ENCODE measurements around the gene PROX1.

Gene PROX1

GRCh38 chr1:213999732-214000131, 12.0 kb downstream of the PROX1 start:
- no peaks in the 10 kb centered on the region for H3K36me3 Mint-ChIP-seq (ENCODE audit: low read depth)
- no peak overlapping the region for H3K27ac Mint-ChIP-seq
- peaks cover 9% of the 10 kb centered on the region for H3K27me3 Mint-ChIP-seq
- no peaks in the 10 kb centered on the region for H3K4me1 Mint-ChIP-seq
- no peak overlapping the region for H3K4me3 Mint-ChIP-seq
- ATAC-seq (no peak), DNase-seq (no peak)
- no peaks in the 10 kb centered on the region for H3K9me3 Mint-ChIP-seq

GRCh38 chr1:214002060-214002459, 14.3 kb downstream of the PROX1 start:
- Mint-ChIP-seq H3K4me1 (no peaks in the 10 kb centered on the region), H3K27me3 (peaks cover 1% of the 10 kb centered on the region), H3K36me3 (ENCODE audit: low read depth) (no peaks in the 10 kb centered on the region), H3K27ac (no peak overlapping the region), H3K4me3 (no peak overlapping the region), H3K9me3 (no peaks in the 10 kb centered on the region)
- DNase-seq (no peak), ATAC-seq (no peak)

GRCh38 chr1:214002472-214002871, 14.7 kb downstream of the PROX1 start:
- Mint-ChIP-seq H3K4me3 (no peak overlapping the region), H3K9me3 (no peaks in the 10 kb centered on the region), H3K27me3 (peaks cover 1% of the 10 kb centered on the region), H3K27ac (no peak overlapping the region), H3K4me1 (no peaks in the 10 kb centered on the region), H3K36me3 (ENCODE audit: low read depth) (no peaks in the 10 kb centered on the region)
- no peak for DNase-seq
- ATAC-seq = no peak

- H3K27me3 Mint-ChIP-seq = peaks cover 1% of the 10 kb centered on the region
- H3K9me3 Mint-ChIP-seq = no peaks in the 10 kb centered on the region
- ATAC-seq (no peak), DNase-seq (no peak)
- H3K36me3 Mint-ChIP-seq (ENCODE audit: low read depth) = no peaks in the 10 kb centered on the region
- no peak overlapping the region for H3K27ac Mint-ChIP-seq
- no peaks in the 10 kb centered on the region for H3K4me1 Mint-ChIP-seq
- H3K4me3 Mint-ChIP-seq = no peak overlapping the region
Measured at GRCh38 chr1:214003233-214003632, 15.5 kb downstream of the PROX1 start.

- DNase-seq (no peak), ATAC-seq (no peak)
- H3K4me3 Mint-ChIP-seq = no peak overlapping the region
- no peak overlapping the region for H3K27ac Mint-ChIP-seq
- no peaks in the 10 kb centered on the region for H3K36me3 Mint-ChIP-seq (ENCODE audit: low read depth)
- H3K27me3 Mint-ChIP-seq = peaks cover 1% of the 10 kb centered on the region
- H3K4me1 Mint-ChIP-seq = no peaks in the 10 kb centered on the region
- no peaks in the 10 kb centered on the region for H3K9me3 Mint-ChIP-seq
Measured at GRCh38 chr1:214004014-214004413, 16.2 kb downstream of the PROX1 start.

GRCh38 chr1:214004795-214005194, 17.0 kb downstream of the PROX1 start:
- ATAC-seq (no peak), DNase-seq (no peak)
- Mint-ChIP-seq H3K4me1 (no peaks in the 10 kb centered on the region), H3K9me3 (no peaks in the 10 kb centered on the region), H3K27me3 (peaks cover 1% of the 10 kb centered on the region), H3K36me3 (ENCODE audit: low read depth) (no peaks in the 10 kb centered on the region), H3K27ac (no peak overlapping the region), H3K4me3 (no peak overlapping the region)

- ATAC-seq (no peak), DNase-seq (no peak)
- Mint-ChIP-seq H3K27ac (no peak overlapping the region), H3K4me1 (no peaks in the 10 kb centered on the region), H3K4me3 (no peak overlapping the region), H3K9me3 (no peaks in the 10 kb centered on the region), H3K27me3 (peaks cover 1% of the 10 kb centered on the region), H3K36me3 (ENCODE audit: low read depth) (no peaks in the 10 kb centered on the region)
Measured at GRCh38 chr1:214005708-214006107, 17.9 kb downstream of the PROX1 start.

- no peaks in the 10 kb centered on the region for H3K36me3 Mint-ChIP-seq (ENCODE audit: low read depth)
- ATAC-seq (no peak), DNase-seq (no peak)
- H3K27me3 Mint-ChIP-seq = peaks cover 1% of the 10 kb centered on the region
- H3K27ac Mint-ChIP-seq = no peak overlapping the region
- H3K4me3 Mint-ChIP-seq = no peak overlapping the region
- no peaks in the 10 kb centered on the region for H3K4me1 Mint-ChIP-seq
- H3K9me3 Mint-ChIP-seq = no peaks in the 10 kb centered on the region
Measured at GRCh38 chr1:214006845-214007244, 19.1 kb downstream of the PROX1 start.

- H3K27ac Mint-ChIP-seq = no peak overlapping the region
- ATAC-seq (no peak), DNase-seq (no peak)
- no peaks in the 10 kb centered on the region for H3K9me3 Mint-ChIP-seq
- no peaks in the 10 kb centered on the region for H3K27me3 Mint-ChIP-seq
- no peak overlapping the region for H3K4me3 Mint-ChIP-seq
- no peaks in the 10 kb centered on the region for H3K4me1 Mint-ChIP-seq
- H3K36me3 Mint-ChIP-seq (ENCODE audit: low read depth) = no peaks in the 10 kb centered on the region
Measured at GRCh38 chr1:214008347-214008746, 20.6 kb downstream of the PROX1 start.

GRCh38 chr1:214008791-214009422, 21.1 kb downstream of the PROX1 start:
- H3K9me3 Mint-ChIP-seq = no peaks in the 10 kb centered on the region

GRCh38 chr1:214009423-214010196, 21.8 kb downstream of the PROX1 start:
- Mint-ChIP-seq H3K27me3 (no peaks in the 10 kb centered on the region), H3K36me3 (ENCODE audit: low read depth) (no peaks in the 10 kb centered on the region), H3K9me3 (no peaks in the 10 kb centered on the region), H3K4me3 (no peak overlapping the region), H3K4me1 (no peaks in the 10 kb centered on the region), H3K27ac (no peak overlapping the region)
- DNase-seq (no peak), ATAC-seq (no peak)

More at GRCh38 chr1:214008791-214009422, 21.1 kb downstream of the PROX1 start:
- no peak for DNase-seq
- no peaks in the 10 kb centered on the region for H3K4me1 Mint-ChIP-seq
- H3K36me3 Mint-ChIP-seq (ENCODE audit: low read depth) = no peaks in the 10 kb centered on the region
- no peak overlapping the region for H3K4me3 Mint-ChIP-seq
- ATAC-seq = no peak
- no peak overlapping the region for H3K27ac Mint-ChIP-seq
- no peaks in the 10 kb centered on the region for H3K27me3 Mint-ChIP-seq

GRCh38 chr1:214010197-214010573, 22.4 kb downstream of the PROX1 start:
- Mint-ChIP-seq H3K27me3 (no peaks in the 10 kb centered on the region), H3K9me3 (no peaks in the 10 kb centered on the region), H3K4me3 (no peak overlapping the region), H3K4me1 (no peaks in the 10 kb centered on the region), H3K27ac (no peak overlapping the region), H3K36me3 (ENCODE audit: low read depth) (no peaks in the 10 kb centered on the region)
- no peak for ATAC-seq
- DNase-seq = no peak

GRCh38 chr1:214010717-214011116, 22.9 kb downstream of the PROX1 start:
- no peaks in the 10 kb centered on the region for H3K27me3 Mint-ChIP-seq
- H3K4me3 Mint-ChIP-seq = no peak overlapping the region
- no peaks in the 10 kb centered on the region for H3K4me1 Mint-ChIP-seq
- H3K27ac Mint-ChIP-seq = no peak overlapping the region
- ATAC-seq = no peak
- DNase-seq = no peak
- no peaks in the 10 kb centered on the region for H3K9me3 Mint-ChIP-seq
- H3K36me3 Mint-ChIP-seq (ENCODE audit: low read depth) = no peaks in the 10 kb centered on the region

GRCh38 chr1:214012418-214012817, 24.6 kb downstream of the PROX1 start:
- no peaks in the 10 kb centered on the region for H3K9me3 Mint-ChIP-seq
- H3K27me3 Mint-ChIP-seq = peaks cover 8% of the 10 kb centered on the region
- H3K36me3 Mint-ChIP-seq (ENCODE audit: low read depth) = no peaks in the 10 kb centered on the region
- H3K27ac Mint-ChIP-seq = no peak overlapping the region
- ATAC-seq (no peak), DNase-seq (no peak)
- H3K4me3 Mint-ChIP-seq = no peak overlapping the region
- H3K4me1 Mint-ChIP-seq = no peaks in the 10 kb centered on the region

- Mint-ChIP-seq H3K36me3 (ENCODE audit: low read depth) (no peaks in the 10 kb centered on the region), H3K4me1 (no peaks in the 10 kb centered on the region), H3K27ac (no peak overlapping the region), H3K9me3 (no peaks in the 10 kb centered on the region), H3K27me3 (peaks cover 8% of the 10 kb centered on the region), H3K4me3 (no peak overlapping the region)
- ATAC-seq (no peak), DNase-seq (no peak)
Measured at GRCh38 chr1:214013614-214014377, 26.0 kb downstream of the PROX1 start.
